K562 (cell line): Measurements from ENCODE around the gene TCF12. TPM values are rescaled to one million over a fixed set of nuclear protein-coding genes. Genes with fewer than 3 reads are reported as not detected.

Source experiments
- ATF4 ChIP-seq: fragments of 450-650 bp; formaldehyde crosslinking; IDR thresholded peaks from 2 replicates; pipeline ENCODE4 v1.4.0; 2022; ENCODE audit warnings: mild to moderate bottlenecking, moderate library complexity
- BRD4 ChIP-seq: fragments of 200-600 bp; sonication (generic); IDR thresholded peaks from 2 replicates; pipeline ENCODE4 v1.6.1; 2017; ENCODE audit warnings: inconsistent platforms
- GTF3C2 ChIP-seq: IDR thresholded peaks from 3 replicates; pipeline ENCODE4 v1.6.1; 2011; ENCODE audit warnings: borderline replicate concordance, mild to moderate bottlenecking, moderate library complexity; ENCODE audit not compliant: insufficient read length; ENCODE audit errors: extremely low read depth
- MAFG ChIP-seq: fragments of 450-650 bp; conservative IDR thresholded peaks from 2 replicates; pipeline ENCODE4 v1.6.1; 2016; ENCODE audit warnings: missing genetic modification characterization, missing compliant biosample characterization
- OTX1 ChIP-seq: fragments of 450-650 bp; formaldehyde crosslinking; IDR thresholded peaks from 2 replicates; pipeline ENCODE4 v1.4.0; 2022; ENCODE audit warnings: mild to moderate bottlenecking
- RCOR1 ChIP-seq, 2 experiments: IDR thresholded peaks; 2 replicates each; pipeline ENCODE4 v1.6.1; 2012; ENCODE audit warnings: low read depth in 2 of 2, low read length in 2 of 2, borderline replicate concordance in 1 of 2, improper control_type of control experiment in 1 of 2
- TARDBP ChIP-seq: fragments of 450-650 bp; IDR thresholded peaks from 2 replicates; pipeline ENCODE4 v1.6.1; 2016
- ZZZ3 ChIP-seq: fragments of 450-650 bp; IDR thresholded peaks from 2 replicates; pipeline ENCODE4 v1.6.1; 2016; ENCODE audit warnings: antibody characterized with exemption, mild to moderate bottlenecking, moderate library complexity
- polyA plus RNA-seq, 8 experiments: library from polyadenylated mRNA; depleted of rRNA in 4 of 8; stranded (reverse) in 5 of 8; unstranded in 3 of 8; fragments of >200 nt; fragmentation: Nextera tagmentation in 2 of 8; fragmentation: Illumina TruSeq in 1 of 8; extraction: Ambion mirVana in 2 of 8; extraction: Trizol in 1 of 8; gene quantifications; 2 replicates each; pipeline versions ENCODE4 v1.2.1 to v1.2.3, GENCODE V29; 2011 to 2014; ENCODE audit warnings: inconsistent platforms in 1 of 8, missing spikeins in 1 of 8
- total RNA-seq, 7 experiments: library from RNA; depleted of rRNA in 6 of 7; stranded (reverse); fragments of >200 nt in 6 of 7; fragmentation: Illumina TruSeq in 2 of 7; extraction: Trizol in 2 of 7; gene quantifications; 2 replicates each; pipeline versions ENCODE4 v1.2.1 to v1.2.3, GENCODE V29; 2011 to 2021; ENCODE audit warnings: low replicate concordance in 1 of 7
- TF ChIP-seq, protein P1 (sequence below): fragments of 250-450 bp; sonication (Bioruptor Pico); IDR thresholded peaks from 2 replicates; pipeline ENCODE4 v1.8.0; 2022; ENCODE audit warnings: inconsistent platforms
- TF ChIP-seq, protein P2 (sequence below): fragments of 450-650 bp; conservative IDR thresholded peaks from 2 replicates; pipeline ENCODE4 v1.6.1; 2016; ENCODE audit warnings: missing genetic modification characterization, low read depth, mild to moderate bottlenecking, control low read depth, missing compliant biosample characterization
- TF ChIP-seq, protein P3 (sequence below): fragments of 250-450 bp; sonication (Bioruptor Pico); IDR thresholded peaks from 2 replicates; pipeline ENCODE4 v1.4.0; 2020
- TF ChIP-seq, protein P4 (sequence below): sonication (generic); formaldehyde crosslinking; IDR thresholded peaks from 2 replicates; pipeline ENCODE4 v1.8.1; 2023; ENCODE audit warnings: mild to moderate bottlenecking, missing genetic modification reagents

The TCF12 gene
- total and polyA plus RNA-seq, 9 of the 15 experiments (the other 6 are each of a cell fraction or from before 2014, with no cell fraction given) = 10.5 to 132 (median 52.9) TPM

DNA sequence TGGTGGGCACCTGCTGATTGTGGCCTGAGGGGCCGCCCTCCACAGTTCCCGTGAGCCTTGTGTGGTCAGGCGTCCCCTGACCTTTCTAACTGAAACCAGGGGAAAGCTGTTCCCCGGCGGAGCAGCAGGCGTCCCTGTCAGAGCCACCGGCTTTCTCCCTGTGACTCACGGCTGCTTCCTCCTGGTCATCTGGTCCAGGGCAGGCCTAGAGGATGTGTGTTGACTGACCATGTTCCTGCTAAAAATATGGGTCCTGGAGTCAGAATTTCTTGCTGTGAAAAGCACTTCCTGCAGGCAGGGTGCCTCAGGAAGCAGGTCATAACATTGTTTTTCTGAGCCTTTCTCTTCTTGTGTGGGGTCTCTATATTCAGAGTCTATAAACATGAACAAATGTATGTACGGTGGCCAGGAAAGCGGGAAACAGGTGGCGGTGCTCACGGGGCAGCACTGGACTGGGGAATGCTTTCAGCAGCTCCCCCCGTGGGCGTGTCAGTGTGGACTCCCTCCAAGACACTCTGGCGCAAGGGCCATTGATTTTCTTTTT, 419.5 kb downstream of the TCF12 start (continued):
- TF ChIP-seq, protein P1, sequence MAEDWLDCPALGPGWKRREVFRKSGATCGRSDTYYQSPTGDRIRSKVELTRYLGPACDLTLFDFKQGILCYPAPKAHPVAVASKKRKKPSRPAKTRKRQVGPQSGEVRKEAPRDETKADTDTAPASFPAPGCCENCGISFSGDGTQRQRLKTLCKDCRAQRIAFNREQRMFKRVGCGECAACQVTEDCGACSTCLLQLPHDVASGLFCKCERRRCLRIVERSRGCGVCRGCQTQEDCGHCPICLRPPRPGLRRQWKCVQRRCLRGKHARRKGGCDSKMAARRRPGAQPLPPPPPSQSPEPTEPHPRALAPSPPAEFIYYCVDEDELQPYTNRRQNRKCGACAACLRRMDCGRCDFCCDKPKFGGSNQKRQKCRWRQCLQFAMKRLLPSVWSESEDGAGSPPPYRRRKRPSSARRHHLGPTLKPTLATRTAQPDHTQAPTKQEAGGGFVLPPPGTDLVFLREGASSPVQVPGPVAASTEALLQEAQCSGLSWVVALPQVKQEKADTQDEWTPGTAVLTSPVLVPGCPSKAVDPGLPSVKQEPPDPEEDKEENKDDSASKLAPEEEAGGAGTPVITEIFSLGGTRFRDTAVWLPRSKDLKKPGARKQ (CRISPR knock-in tag) = no peak
- TF ChIP-seq, protein P2, sequence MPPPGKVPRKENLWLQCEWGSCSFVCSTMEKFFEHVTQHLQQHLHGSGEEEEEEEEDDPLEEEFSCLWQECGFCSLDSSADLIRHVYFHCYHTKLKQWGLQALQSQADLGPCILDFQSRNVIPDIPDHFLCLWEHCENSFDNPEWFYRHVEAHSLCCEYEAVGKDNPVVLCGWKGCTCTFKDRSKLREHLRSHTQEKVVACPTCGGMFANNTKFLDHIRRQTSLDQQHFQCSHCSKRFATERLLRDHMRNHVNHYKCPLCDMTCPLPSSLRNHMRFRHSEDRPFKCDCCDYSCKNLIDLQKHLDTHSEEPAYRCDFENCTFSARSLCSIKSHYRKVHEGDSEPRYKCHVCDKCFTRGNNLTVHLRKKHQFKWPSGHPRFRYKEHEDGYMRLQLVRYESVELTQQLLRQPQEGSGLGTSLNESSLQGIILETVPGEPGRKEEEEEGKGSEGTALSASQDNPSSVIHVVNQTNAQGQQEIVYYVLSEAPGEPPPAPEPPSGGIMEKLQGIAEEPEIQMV (tag) = no peak
- TF ChIP-seq OTX1 = no peak
- TF ChIP-seq TARDBP = no peak
- TF ChIP-seq BRD4 = no peak
- TF ChIP-seq, protein P3, sequence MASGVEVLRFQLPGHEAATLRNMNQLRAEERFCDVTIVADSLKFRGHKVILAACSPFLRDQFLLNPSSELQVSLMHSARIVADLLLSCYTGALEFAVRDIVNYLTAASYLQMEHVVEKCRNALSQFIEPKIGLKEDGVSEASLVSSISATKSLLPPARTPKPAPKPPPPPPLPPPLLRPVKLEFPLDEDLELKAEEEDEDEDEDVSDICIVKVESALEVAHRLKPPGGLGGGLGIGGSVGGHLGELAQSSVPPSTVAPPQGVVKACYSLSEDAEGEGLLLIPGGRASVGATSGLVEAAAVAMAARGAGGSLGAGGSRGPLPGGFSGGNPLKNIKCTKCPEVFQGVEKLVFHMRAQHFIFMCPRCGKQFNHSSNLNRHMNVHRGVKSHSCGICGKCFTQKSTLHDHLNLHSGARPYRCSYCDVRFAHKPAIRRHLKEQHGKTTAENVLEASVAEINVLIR (CRISPR knock-in tag) = no peak
- TF ChIP-seq ATF4 (CRISPR knock-in tag) = no peak
- no peak for TF ChIP-seq MAFG
- no peak for TF ChIP-seq GTF3C2
- TF ChIP-seq, protein P4, sequence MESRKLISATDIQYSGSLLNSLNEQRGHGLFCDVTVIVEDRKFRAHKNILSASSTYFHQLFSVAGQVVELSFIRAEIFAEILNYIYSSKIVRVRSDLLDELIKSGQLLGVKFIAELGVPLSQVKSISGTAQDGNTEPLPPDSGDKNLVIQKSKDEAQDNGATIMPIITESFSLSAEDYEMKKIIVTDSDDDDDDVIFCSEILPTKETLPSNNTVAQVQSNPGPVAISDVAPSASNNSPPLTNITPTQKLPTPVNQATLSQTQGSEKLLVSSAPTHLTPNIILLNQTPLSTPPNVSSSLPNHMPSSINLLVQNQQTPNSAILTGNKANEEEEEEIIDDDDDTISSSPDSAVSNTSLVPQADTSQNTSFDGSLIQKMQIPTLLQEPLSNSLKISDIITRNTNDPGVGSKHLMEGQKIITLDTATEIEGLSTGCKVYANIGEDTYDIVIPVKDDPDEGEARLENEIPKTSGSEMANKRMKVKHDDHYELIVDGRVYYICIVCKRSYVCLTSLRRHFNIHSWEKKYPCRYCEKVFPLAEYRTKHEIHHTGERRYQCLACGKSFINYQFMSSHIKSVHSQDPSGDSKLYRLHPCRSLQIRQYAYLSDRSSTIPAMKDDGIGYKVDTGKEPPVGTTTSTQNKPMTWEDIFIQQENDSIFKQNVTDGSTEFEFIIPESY (CRISPR knock-in tag) = peak; percentile 56; the same call in 1 of the 2 replicates
- TF ChIP-seq RCOR1 (IDR thresholded peaks at IDR 0.05; ENCODE audit: borderline replicate concordance in 1 of 2, low read depth in 2 of 2, low read length in 2 of 2) = peak in 1 of 2 experiments; percentile 46; a peak in 1 of 4 replicates
- TF ChIP-seq ZZZ3 = no peak
